ENCODE data around the gene ZNF223.

Gene ZNF223

DNA sequence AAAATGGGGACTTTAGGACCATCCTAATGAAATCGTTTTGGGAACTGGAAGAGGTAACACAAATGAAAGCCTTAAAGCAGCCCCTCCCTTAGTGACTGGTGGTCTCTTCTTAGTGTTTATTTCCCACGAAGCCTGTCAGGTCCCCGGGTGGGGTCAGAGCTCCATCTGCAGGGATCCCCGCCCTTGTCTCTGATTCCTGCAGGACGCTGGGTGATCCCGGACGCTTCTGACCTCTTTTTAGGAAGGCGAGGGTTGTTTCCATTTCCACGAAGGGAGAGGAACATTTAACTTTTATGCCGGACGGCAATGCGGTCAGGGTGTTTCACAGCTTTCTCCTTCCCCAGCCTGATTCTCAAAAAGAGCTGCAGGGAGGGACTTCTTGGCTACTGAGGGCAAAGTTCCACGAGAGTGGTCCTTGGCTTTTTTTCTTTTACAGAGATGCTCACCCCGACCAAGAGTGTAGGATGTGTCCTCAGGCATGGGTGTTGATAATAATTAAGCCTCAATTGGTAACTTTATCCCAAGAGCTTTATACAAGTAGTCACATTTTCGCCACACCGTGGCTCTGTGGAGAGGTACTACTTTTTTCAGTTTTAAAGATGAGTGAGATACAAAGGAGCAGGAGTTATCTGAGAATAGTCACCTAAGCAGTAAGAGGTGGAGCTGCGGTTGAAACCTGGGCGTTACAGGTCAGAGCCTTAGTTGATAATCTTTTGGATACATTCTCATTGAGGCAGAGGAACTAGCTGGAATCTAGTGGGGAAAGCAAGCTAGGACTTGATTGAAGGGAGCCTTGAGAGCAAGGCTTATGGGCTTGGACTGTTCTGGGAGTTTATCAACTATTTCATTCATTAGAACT lies 20.9 kb downstream of the ZNF223 start:
- FAIRE-seq = no peak

DNA sequence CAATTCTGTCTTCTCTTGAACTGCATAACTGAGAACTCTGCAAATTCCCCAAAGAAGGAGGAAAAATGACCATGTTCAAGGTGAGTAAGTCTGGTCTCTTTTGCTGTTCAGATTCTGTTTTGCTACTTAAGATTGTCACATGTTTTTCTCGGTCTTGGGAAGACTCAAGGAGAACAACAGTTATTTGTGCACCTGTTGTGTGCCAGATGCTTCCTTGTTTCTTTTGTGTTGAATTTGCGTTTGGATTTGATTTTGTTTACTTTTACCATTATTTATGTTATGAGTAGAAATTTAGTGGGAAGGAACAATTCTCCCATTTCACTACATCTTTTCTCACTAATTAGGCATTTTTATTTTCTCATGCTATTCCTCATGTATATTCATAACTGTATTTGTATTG lies 24.5 kb downstream of the ZNF223 start:
- no peak for FAIRE-seq

DNA sequence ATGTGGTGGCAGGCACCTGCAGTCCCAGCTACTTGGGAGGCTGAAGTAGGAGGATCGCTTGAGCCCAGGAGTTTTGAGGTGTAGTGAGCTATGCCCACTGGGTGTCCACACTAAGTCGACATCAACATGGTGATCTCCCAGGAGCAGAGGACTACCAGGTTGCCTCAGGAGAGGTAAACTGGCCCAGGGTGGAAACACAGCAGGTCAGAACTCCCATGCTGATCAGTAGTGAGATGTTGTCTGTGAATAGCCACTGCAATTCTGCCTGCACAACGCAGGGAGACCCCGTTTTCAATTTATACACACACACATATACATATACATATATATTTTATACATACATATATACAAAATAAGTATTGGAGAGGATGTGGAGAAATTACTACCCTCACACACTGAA lies 40.3 kb downstream of the ZNF223 start:
- FAIRE-seq = no peak

DNA sequence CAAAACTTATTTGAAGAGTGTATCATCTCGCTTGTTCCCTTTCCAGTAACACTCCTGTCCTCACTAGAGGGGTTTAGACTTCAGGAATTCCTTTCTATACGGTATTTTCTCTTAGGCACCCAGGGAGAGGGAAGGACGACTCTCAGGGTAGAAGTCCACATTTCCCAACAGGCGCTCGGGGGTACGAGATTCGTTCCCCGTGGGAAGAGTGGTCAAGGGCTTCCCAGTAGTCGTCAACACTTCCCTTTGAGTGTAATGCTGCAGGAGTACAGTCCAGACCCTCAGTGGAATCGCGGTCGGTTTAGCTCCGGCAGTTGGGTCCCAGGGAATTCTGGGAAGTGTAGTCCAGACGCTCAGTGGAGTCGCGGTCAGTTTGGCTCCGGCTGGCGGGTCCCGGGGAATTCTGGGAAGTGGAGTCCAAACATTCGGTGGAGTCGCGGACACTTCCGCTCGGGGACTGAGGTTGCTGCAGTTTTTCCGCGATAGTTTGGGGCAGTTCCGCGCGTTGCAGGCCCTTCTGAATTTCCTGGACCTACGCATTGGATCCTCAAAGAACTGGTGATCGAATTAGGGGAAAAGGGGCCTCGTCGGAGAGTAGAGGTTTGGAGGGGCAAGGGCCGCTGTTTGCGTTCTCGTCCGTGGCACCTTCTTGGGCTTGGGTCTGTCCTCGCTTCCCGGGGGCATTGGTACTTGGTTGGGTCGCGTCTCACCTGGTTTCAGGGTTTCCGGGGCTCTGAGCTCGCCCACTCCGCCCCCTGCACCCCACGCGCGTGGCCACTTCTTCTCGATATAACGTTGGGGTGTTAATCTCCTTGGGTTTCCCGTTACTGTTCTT lies 42.3 kb downstream of the ZNF223 start, which contains the start of gene ZNF224:
TSS of gene ZNF224 (plus strand) at position 431 of the 835 bp plus-strand sequence. CDS start 3,513 bp downstream, outside the sequence.
- FAIRE-seq = peak; percentile 51

DNA sequence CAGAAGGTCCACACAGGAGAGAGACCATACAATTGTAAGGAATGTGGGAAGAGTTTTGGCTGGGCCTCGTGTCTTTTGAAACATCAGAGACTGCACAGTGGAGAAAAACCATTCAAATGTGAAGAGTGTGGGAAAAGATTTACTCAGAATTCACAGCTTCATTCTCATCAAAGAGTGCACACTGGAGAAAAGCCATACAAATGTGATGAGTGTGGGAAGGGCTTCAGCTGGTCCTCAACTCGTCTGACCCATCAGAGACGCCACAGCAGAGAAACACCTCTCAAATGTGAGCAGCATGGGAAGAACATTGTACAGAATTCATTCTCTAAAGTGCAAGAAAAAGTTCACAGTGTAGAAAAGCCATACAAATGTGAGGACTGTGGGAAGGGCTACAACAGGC lies 55.9 kb downstream of the ZNF223 start:
- no peak for FAIRE-seq

DNA sequence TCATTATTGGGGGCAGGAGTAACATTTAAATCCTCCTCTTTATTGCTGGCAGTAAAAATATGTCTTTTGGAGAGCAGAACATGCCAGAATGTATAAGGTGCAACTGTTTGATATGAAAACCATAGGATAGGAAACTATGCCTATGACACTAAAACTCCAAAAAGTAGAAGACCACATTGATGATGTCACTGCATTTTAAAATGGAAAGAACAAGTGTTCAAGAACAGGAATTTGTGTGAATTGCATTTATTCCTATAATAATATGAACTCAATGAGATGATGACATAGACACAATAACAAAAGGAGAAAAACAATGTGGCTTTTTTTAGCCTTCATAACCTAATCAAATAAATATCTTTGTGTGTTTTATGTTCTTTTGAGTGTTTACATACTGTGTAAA lies 57.6 kb downstream of the ZNF223 start:
- FAIRE-seq = no peak

DNA sequence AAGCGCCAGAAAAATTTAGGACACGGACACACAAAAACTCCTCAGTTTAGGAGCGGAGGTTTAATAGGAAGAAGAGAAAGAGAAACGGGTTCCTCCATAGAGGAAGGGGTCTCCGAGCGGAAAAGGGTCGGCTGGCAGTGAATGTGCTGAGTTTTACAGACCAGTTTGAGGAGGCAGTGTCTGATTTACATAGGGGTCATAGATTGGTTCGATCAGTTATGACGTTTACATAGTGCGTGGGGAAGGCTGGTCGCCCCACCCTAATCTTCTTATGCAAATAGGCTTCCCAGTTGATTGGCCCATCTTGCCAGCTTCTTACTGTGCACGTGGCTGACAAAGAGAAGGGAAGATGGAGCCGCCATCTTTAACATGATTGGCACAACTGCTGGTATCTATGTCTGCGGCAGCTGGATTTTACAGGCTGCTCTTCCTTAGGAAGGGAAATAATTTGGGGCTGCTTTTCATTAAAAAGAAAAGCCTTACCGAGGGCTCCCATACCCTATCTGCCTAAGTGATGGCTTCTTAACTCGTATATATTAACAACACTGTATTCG lies 60.2 kb downstream of the ZNF223 start:
- FAIRE-seq = no peak

DNA sequence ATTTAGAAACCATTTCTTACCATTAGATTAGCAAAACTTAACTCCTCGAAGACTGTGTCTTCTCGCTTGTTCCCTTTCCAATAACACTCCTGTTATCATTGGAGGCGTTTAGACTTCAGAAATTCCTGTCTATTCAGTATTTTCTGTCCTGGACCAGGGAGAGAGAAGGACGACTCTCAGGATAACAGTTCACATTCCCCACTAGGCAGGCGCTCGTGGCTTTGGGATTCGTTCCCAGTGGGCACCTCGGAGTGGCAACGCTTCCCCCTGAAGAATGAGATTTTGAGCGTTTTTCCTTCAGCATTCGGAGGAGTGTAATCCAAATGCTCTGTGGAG lies 60.9 kb downstream of the ZNF223 start:
- FAIRE-seq = no peak

DNA sequence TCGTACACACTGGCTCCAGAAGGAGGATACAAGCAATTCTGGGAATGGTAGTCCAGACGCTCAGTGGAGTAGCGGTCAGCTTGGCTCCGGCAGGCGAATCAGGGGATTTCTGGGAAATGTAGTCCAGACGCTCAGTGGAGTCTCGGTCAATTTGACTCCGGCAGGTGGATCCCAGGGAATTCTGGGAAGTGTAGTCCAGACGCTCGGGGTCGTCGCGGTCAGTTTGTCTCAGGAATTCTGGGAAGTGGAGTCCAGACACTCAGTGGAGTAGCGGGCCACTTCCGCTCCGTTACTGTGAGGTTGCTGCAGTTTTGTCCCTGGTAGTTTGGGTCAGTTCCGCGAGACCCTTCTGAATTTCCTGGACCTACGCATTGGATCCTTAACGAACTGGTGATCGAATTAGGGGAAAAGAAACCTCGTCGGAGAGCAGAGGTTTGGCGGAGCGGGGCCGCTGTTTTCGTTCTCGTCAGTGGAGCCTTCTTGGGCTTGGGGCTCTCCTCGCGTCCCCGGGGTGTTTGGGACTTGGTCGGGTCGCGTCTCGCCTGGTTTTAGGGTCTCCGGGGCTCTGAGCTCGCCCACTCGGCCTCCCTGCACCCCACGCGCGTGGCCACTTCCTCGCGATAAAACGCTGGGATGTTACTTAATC lies 61.4 kb downstream of the ZNF223 start, which contains the start of gene ZNF225:
TSS of gene ZNF225 (plus strand) at position 262 of the 646 bp plus-strand sequence. CDS start 2,429 bp downstream, outside the sequence.
- FAIRE-seq = peak; percentile 61

DNA sequence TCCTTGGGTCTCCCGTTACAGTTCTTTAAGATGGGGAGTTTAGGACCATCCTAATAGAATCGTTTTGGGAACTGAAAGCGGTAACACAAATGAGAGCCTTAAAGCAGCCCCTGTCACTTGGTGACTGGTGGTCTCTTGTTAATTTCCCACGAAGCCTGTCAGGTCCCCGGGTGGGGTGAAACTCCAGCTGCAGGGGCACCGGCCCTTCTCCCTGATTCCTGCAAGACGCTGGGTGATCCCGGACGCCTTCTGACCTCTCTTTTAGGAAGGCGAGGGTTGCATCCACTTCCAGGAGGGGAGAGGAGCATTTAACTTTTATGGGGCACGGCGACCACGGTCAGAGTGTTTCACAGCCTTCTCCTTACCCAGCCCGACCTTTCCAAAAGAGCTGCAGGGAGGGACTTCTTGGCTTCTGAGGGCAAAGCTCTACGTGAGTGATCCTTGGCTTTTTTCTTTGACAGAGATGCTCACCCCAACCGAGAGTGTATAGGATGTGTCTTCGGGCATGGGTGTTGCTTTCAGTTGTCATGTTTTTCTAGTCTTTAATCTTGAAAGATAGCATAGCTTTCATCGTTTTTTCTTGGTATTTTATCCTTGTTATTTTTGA lies 62.1 kb downstream of the ZNF223 start:
- FAIRE-seq = no peak

All from colon (tissue), 2 donors.